ENCODE results near the gene BNC2. TPM values are rescaled to one million over a fixed set of nuclear protein-coding genes. Genes with fewer than 3 reads are reported as not detected.

BNC2 gene
- total RNA-seq, 1 experiment from 2014 or later, result 2.9 TPM

DNA sequence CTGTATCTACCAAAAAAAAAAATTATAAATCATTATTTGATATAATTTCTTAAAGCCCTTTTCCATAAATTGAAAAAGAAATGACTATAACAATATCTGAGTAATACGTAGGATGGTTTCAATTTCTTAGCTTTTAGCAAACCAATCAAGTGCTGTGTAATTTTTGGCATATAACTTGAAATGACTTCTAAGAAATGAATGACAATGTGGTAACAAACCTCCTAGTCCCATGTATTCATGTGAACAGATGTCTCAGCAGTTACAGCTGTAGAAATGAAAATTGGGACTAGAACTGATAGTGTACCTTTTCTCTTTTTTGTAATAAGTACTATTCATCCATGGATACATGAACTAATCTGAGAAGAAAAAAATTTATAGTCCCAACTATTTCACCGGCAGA is 307.0 kb downstream of the BNC2 start:
- intact Hi-C loops (cut with micrococcal nuclease; ENCODE audit: unreplicated experiment), result no loop called here
- Histone ChIP-seq H3K27me3 (ENCODE audit: insufficient read depth, low read depth) (no peaks in the 10 kb centered on the region), H3K9me3 (ENCODE audit: insufficient read depth, low read depth) (no peaks in the 10 kb centered on the region), H3K27ac (no peak overlapping the region), H2AFZ (no peak overlapping the region), H4K20me1 (ENCODE audit: insufficient read depth) (no peaks in the 10 kb centered on the region), H3K4me3 (no peak overlapping the region), H3K4me1 (replicated peaks; ENCODE audit: insufficient read depth) (no peaks in the 10 kb centered on the region), H3K9me2 (ENCODE audit: insufficient read depth) (no peaks in the 10 kb centered on the region), H3K79me2 (ENCODE audit: low read depth) (no peaks in the 10 kb centered on the region), H3K36me3 (ENCODE audit: low read depth) (no peaks in the 10 kb centered on the region), H3F3A (ENCODE audit: insufficient read depth, low read depth) (no peaks in the 10 kb centered on the region), H3K4me2 (no peak overlapping the region)
- POLR2A ChIA-PET (ENCODE audit: unreplicated experiment), result no interaction called here
- TF ChIP-seq, protein P1, sequence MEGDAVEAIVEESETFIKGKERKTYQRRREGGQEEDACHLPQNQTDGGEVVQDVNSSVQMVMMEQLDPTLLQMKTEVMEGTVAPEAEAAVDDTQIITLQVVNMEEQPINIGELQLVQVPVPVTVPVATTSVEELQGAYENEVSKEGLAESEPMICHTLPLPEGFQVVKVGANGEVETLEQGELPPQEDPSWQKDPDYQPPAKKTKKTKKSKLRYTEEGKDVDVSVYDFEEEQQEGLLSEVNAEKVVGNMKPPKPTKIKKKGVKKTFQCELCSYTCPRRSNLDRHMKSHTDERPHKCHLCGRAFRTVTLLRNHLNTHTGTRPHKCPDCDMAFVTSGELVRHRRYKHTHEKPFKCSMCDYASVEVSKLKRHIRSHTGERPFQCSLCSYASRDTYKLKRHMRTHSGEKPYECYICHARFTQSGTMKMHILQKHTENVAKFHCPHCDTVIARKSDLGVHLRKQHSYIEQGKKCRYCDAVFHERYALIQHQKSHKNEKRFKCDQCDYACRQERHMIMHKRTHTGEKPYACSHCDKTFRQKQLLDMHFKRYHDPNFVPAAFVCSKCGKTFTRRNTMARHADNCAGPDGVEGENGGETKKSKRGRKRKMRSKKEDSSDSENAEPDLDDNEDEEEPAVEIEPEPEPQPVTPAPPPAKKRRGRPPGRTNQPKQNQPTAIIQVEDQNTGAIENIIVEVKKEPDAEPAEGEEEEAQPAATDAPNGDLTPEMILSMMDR (conservative IDR thresholded peaks at IDR 0.05), result no peak
- TF ChIP-seq EZH2 (IDR thresholded peaks at IDR 0.05; ENCODE audit: low read depth), result no peak
- DNase-seq, result no peak
- CTCF ChIA-PET, result no interaction called here
- no TSS peak for BruUV-seq (replicated peaks)

DNA sequence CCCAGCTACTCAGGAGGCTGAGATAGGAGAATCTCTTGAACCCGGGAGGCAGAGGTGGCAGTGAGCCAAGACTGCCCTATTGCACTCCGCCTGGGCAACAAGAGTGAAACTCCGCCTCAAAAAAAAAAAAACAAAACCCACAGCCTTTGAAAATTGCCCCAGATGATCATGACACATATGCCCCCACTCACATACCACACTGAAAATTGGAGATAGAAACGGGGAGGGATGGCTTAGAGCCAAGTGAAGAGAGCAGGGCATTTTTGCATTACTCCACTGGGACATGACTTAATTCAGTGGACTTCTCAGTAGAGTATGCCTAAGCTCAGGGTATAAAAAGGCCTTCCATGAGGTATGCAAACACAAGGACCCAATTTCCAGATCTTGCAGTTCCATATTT is 309.3 kb downstream of the BNC2 start:
- ChIA-PET CTCF (no interaction called here), POLR2A (ENCODE audit: unreplicated experiment) (no interaction called here)
- H3F3A ChIP-seq (ENCODE audit: insufficient read depth, low read depth), result no peaks in the 10 kb centered on the region
- intact Hi-C loops (cut with micrococcal nuclease; ENCODE audit: unreplicated experiment), result no loop called here
- H3K27me3 ChIP-seq (ENCODE audit: insufficient read depth, low read depth), result no peaks in the 10 kb centered on the region
- no TSS peak for BruUV-seq (replicated peaks)
- DNase-seq, result no peak
- H3K9me3 ChIP-seq (ENCODE audit: insufficient read depth, low read depth), result no peaks in the 10 kb centered on the region
- no peak for TF ChIP-seq EZH2 (IDR thresholded peaks at IDR 0.05; ENCODE audit: low read depth)
- TF ChIP-seq, protein P1 (conservative IDR thresholded peaks at IDR 0.05), result no peak
- H3K27ac ChIP-seq, result no peak overlapping the region
- no peaks in the 10 kb centered on the region for H3K4me1 ChIP-seq (replicated peaks; ENCODE audit: insufficient read depth)
- no peak overlapping the region for H3K4me3 ChIP-seq
- no peak overlapping the region for H3K4me2 ChIP-seq
- H3K9me2 ChIP-seq (ENCODE audit: insufficient read depth), result no peaks in the 10 kb centered on the region
- no peak overlapping the region for H2AFZ ChIP-seq
- H3K79me2 ChIP-seq (ENCODE audit: low read depth), result no peaks in the 10 kb centered on the region
- H4K20me1 ChIP-seq (ENCODE audit: insufficient read depth), result no peaks in the 10 kb centered on the region
- no peaks in the 10 kb centered on the region for H3K36me3 ChIP-seq (ENCODE audit: low read depth)

DNA sequence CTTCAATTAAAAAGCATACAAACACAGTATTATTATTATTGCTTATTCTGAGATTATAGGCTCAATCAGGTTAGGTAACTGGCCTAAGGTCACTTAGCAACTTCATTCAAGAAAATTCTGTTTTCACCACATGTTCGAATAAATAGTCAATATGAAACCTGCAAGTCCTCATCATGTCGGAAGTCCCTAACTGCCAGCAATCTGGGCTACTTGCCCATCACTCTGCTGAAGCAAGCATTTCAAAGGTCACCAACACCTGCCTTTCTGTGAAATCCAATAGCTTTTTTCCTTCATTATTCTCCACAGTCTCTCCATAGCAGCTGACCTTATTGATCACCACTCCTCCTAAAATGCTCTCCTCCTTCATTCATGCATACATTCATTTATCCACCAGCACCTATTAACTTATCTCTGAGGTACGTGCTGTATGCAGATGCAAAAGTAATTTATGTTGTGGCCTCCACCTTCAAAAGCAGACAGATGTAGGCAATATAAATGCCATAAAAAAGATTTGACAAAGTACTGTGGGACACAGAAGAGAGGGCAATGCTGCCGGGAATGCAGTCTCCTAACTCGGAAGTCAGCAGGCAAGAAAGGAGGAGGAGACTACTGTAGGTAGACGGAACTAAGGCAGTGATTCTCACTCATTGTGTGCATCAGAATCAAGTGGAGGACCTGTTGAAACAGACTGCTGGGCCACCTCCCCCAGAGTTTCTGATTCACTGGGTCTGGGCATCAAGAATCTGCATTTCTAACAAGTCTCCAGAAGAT is 310.9 kb downstream of the BNC2 start:
- BruUV-seq (replicated peaks), result no TSS peak
- Histone ChIP-seq H3F3A (ENCODE audit: insufficient read depth, low read depth) (no peaks in the 10 kb centered on the region), H4K20me1 (ENCODE audit: insufficient read depth) (no peaks in the 10 kb centered on the region), H3K79me2 (ENCODE audit: low read depth) (no peaks in the 10 kb centered on the region), H3K9me3 (ENCODE audit: insufficient read depth, low read depth) (no peaks in the 10 kb centered on the region), H3K27ac (no peak overlapping the region), H2AFZ (no peak overlapping the region), H3K4me1 (replicated peaks; ENCODE audit: insufficient read depth) (no peaks in the 10 kb centered on the region), H3K36me3 (ENCODE audit: low read depth) (no peaks in the 10 kb centered on the region), H3K4me2 (no peak overlapping the region), H3K4me3 (no peak overlapping the region), H3K9me2 (ENCODE audit: insufficient read depth) (no peaks in the 10 kb centered on the region), H3K27me3 (ENCODE audit: insufficient read depth, low read depth) (no peaks in the 10 kb centered on the region)
- CTCF ChIA-PET, result no interaction called here
- TF ChIP-seq, protein P1 (conservative IDR thresholded peaks at IDR 0.05), result no peak
- TF ChIP-seq EZH2 (IDR thresholded peaks at IDR 0.05; ENCODE audit: low read depth), result no peak
- POLR2A ChIA-PET (ENCODE audit: unreplicated experiment), result no interaction called here
- no peak for DNase-seq
- intact Hi-C loops (cut with micrococcal nuclease; ENCODE audit: unreplicated experiment), result no loop called here

Measured in PC-9 (cell line).